22Rv1 (cell line): Measurements from ENCODE around the gene FBXO15.

ENCODE experiments used
- H3K27ac ChIP-seq: fragments of 450-650 bp; 2 replicates; pipeline ENCODE4 v1.5.1; 2017
- ZFX ChIP-seq: fragments of 450-650 bp; IDR thresholded peaks from 2 replicates; pipeline ENCODE4 v1.6.1; 2017; ENCODE audit warnings: antibody characterized with exemption, borderline replicate concordance
- TF ChIP-seq, protein P1 (sequence below): fragments of 450-650 bp; IDR thresholded peaks from 2 replicates; pipeline ENCODE4 v1.5.1; 2017; ENCODE audit warnings: mild to moderate bottlenecking

Gene FBXO15

GRCh38 chr18:74184875-74185274 lies 37.2 kb upstream of the FBXO15 start:
- no peak for TF ChIP-seq ZFX
- TF ChIP-seq, protein P1, sequence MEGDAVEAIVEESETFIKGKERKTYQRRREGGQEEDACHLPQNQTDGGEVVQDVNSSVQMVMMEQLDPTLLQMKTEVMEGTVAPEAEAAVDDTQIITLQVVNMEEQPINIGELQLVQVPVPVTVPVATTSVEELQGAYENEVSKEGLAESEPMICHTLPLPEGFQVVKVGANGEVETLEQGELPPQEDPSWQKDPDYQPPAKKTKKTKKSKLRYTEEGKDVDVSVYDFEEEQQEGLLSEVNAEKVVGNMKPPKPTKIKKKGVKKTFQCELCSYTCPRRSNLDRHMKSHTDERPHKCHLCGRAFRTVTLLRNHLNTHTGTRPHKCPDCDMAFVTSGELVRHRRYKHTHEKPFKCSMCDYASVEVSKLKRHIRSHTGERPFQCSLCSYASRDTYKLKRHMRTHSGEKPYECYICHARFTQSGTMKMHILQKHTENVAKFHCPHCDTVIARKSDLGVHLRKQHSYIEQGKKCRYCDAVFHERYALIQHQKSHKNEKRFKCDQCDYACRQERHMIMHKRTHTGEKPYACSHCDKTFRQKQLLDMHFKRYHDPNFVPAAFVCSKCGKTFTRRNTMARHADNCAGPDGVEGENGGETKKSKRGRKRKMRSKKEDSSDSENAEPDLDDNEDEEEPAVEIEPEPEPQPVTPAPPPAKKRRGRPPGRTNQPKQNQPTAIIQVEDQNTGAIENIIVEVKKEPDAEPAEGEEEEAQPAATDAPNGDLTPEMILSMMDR = no peak
- H3K27ac ChIP-seq = no peak overlapping the region

DNA sequence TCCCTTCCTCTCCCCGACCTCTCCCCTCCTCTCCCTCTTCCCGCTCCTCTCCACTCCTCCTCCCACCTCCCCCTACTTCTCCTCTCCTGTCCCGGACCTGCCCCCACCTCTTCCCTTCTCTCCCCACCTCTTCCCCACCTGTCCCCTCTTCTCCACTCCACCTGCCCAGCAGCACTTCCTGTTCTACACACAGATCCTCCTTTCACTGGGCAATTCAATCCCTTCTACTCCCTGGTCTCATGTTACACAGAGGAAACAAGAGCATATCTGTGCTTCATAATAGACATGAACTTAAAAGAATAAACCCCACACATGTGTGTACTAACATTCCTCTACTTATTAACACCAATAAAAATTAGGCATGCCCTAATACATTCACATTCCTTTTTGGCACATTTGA lies 35.5 kb upstream of the FBXO15 start:
- TF ChIP-seq, protein P1 = no peak
- no peak for TF ChIP-seq ZFX
- no peak overlapping the region for H3K27ac ChIP-seq

DNA sequence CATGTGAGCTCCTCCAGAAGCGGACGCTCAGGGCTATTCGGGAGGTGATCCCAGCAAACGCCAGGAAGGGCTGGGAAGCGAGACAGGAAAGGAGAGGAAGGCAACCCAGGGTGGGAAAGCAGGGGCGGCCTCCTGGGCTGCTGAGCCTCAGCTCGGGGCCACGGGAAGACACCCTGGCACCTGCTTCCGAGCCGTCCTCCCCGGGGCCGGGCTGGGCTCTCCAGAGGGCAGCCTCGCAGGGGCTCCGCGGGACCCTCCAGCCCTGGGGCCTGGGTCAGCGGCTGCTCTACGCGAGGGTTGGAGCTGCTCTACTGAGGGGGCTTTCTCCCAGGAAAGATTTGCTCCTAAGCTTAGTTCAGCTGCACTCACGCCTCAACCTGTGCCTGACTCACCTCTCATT lies 34.7 kb upstream of the FBXO15 start:
- H3K27ac ChIP-seq = no peak overlapping the region
- no peak for TF ChIP-seq ZFX
- TF ChIP-seq, protein P1 = no peak

DNA sequence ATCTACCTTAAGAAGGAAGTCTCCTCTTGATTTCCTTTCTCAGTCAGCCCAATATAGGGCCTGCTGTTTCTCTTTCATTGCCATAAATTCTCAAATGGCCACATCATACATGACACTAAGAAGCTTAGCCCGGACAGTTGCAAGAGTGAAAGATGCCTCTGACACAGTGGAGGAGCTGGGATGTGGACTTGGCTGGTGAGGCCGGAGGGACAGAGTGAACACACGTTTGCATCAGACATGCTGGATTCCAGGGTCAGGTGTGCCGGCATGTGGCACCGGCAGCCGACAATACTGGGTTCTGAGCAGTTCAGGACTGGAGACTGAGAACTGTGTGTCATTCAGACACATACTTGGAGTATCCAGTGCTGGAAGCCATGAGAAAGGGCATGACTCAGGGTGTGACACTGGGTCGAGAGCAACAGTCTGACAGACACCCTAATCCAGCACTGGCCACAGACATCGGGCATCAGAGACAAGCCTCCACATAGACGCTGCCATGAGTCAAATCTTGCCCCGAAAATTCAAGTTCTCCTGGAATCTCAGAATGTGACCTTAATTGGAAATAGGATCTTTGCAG lies 32.1 kb upstream of the FBXO15 start:
- no peak overlapping the region for H3K27ac ChIP-seq
- no peak for TF ChIP-seq ZFX
- TF ChIP-seq, protein P1 = no peak

DNA sequence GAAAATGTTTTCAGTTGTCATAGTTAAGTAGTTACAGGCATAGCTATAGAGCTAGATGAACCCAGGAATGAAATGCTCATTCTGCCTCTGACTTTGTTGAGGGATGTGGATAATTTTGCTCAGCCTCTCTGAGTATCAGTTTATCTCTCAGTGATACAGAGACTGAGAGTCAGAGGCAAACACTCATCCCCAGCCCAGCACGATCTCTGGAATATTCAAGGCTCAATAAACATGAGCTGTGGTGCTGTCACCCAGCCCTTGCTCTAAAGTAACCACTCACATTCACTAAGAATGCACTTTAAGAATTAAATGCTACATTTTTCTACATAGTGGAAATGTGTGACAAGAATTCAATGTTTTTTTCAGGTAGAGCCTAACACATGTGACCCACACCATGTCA lies 31.2 kb upstream of the FBXO15 start:
- TF ChIP-seq, protein P1 = no peak
- TF ChIP-seq ZFX = no peak
- no peak overlapping the region for H3K27ac ChIP-seq

- no peak for TF ChIP-seq ZFX
- TF ChIP-seq, protein P1 = no peak
- no peak overlapping the region for H3K27ac ChIP-seq
Measured at GRCh38 chr18:74175658-74176057, 28.0 kb upstream of the FBXO15 start.

GRCh38 chr18:74173434-74173750 lies 25.8 kb upstream of the FBXO15 start:
- no peak for TF ChIP-seq ZFX
- H3K27ac ChIP-seq = no peak overlapping the region
